Lower leg skin (tissue), 4 donors: Measurements from ENCODE around the gene NPW. TPM values are rescaled to one million over a fixed set of nuclear protein-coding genes. Genes with fewer than 3 reads are reported as not detected.

Experiments
- DNase-seq, 2 donors: peaks; one replicate each; pipeline ENCODE4 v3.0.0-alpha.2; 2019; ENCODE audit warnings: low spot score in 2 of 2
- H3K4me3 ChIP-seq: fragments of 200-600 bp; sonication (generic); 2 replicates; pipeline ENCODE4 v1.5.1; 2017; ENCODE audit warnings: mild to moderate bottlenecking, low read depth; ENCODE audit not compliant: poor library complexity, severe bottlenecking
- CTCF ChIP-seq, 3 donors: fragments of 450-650 bp; IDR thresholded peaks; one replicate each; pipeline ENCODE4 v1.5.1; 2016; ENCODE audit warnings: antibody characterized with exemption in 3 of 3, mild to moderate bottlenecking in 3 of 3, moderate library complexity in 2 of 3
- POLR2A ChIP-seq, 2 donors: fragments of 450-650 bp; IDR thresholded peaks; one replicate each; pipeline ENCODE4 v1.6.1; 2016 to 2017; ENCODE audit warnings: antibody characterized with exemption in 2 of 2, mild to moderate bottlenecking in 1 of 2, moderate library complexity in 1 of 2
- WGBS, 2 donors: methylation state at CpG; one replicate each; pipeline ENCODE4 v1.1.5; 2018; 5-methylcytosine and 5-hydroxymethylcytosine counted together
- intact Hi-C: fragments of 100-400 bp; cut with DNase I; formaldehyde crosslinking; loops from one replicate; pipeline ENCODE4 v1.15.0; 2023; ENCODE audit warnings: low total_unique reads
- total RNA-seq, 4 donors: library from RNA; depleted of rRNA; stranded (reverse); fragments of >200 nt; gene quantifications; one replicate each; pipeline ENCODE4 v1.1.0, GENCODE V29; 2016

Gene NPW
- total RNA-seq, 4 donors from 2014 or later, result 0.38 to 3.9 (median 1.6) TPM; not detected in 1

DNA sequence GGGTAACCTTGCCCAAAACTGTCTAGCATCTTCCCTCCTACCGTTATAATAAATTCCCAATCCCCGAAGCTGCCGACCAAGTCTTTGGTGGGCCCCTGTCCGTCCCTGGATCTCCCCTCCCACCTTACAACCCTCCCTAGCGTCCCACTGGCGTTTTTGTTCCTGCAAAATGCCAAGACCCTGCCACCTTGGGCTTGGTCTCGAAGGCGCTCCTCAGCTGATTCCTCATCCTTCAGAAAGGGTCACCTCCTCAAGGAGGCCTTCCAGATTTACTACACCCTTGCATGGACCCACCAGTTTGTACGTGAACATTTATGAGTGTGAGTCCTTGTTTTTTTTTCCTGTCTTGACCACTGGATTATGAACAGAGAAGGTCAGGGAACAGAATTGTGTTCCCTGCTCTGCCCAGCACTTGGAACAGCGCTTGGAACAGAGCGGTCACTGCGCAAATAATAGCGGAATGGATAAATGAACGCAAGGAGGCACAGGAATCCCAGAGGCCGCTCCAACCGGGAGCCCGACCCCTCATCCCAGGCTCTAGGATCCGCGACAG lies 36.5 kb upstream of the NPW start:
- no peak for DNase-seq
- TF ChIP-seq POLR2A (IDR thresholded peaks at IDR 0.05) (no peak), CTCF (IDR thresholded peaks at IDR 0.05) (no peak)
- intact Hi-C loops, result no loop called here
- WGBS, 2 donors, result 26 to 32% methylated on average over 19 of the region's 19 CpGs
- H3K4me3 ChIP-seq, result peak overlapping the region; percentile 57

DNA sequence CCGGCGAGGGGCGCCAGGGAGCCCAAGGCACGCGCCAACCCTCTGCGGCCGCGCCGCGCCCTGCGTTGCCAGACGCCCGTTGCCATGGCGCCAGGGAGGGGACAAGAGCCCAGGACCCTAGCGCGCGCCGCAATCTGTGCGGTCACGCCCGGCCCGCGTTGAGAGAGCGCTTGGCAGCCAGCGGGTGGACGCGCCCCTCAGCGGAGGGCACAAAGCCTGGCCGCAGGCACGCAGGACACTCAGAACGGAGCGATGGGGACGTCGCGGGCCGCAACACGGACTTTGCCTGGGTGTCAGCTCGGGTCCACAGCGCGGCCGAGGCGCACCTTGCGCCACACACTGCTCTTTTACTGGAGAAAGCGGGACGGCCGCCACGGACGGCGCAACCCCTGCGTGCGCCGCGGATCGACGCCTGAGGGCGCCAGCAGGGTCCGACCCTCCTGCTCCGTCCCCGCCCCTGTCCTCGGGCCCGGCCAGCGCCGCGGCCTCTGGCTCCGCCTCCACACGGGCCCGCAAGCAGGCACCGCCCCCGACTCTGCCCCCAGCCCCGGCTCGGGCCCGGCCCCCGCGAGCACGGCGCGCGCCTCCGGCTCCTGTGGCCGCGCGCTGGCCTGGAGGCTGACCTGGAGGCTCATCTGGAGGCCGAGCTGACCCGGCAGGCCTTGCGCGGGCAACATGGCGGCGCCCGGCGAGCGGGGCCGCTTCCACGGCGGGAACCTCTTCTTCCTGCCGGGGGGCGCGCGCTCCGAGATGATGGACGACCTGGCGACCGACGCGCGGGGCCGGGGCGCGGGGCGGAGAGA lies 35.8 kb upstream of the NPW start, which contains the start of gene GFER:
GFER (plus strand) TSS at position 650 of the 803 bp plus-strand sequence; CDS start at position 676, 26 bp downstream.
- DNase-seq, result peak; percentile 77 to 96
- no peak for TF ChIP-seq CTCF (IDR thresholded peaks at IDR 0.05)
- TF ChIP-seq POLR2A (IDR thresholded peaks at IDR 0.05), result no peak
- intact Hi-C loops, result no loop called here
- WGBS, 2 donors, result 0 to 1% methylated on average over 44 to 53 of the region's 109 CpGs
- peak within 1 kb of the TSS; percentile 57 for H3K4me3 ChIP-seq

DNA sequence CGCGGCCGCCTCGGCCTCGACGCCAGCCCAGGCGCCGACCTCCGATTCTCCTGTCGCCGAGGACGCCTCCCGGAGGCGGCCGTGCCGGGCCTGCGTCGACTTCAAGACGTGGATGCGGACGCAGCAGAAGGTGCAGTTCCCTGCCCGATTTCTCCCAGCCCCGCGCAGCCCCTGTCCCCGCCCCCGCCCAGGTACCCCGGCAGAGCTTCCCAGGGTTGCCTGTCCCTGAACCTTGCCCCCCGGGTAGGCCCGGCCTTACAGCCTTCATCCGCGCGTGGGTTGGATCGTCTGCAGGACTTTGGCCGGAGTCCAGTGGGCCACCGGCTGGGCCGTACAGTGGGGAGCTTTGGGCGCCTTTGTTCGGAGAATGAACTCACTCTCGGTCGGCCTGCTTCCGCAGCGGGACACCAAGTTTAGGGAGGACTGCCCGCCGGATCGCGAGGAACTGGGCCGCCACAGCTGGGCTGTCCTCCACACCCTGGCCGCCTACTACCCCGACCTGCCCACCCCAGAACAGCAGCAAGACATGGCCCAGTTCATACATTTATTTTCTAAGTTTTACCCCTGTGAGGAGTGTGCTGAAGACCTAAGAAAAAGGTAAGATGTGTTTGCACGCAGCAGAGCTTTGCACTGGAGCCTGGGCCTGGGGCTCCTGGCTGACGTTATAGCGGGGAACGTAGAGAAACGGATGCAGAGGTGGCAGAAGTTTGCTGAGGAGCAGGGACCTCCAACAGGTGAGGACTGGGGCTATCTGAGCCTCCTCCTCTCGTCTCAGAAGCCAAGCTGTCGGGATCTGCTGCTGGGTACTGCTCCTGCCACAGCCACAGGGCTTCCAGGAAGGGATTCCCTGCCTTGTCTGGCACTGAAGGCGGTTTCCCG lies 35.0 kb upstream of the NPW start:
- no peak for DNase-seq
- no peak for TF ChIP-seq POLR2A (IDR thresholded peaks at IDR 0.05)
- TF ChIP-seq CTCF (IDR thresholded peaks at IDR 0.05), result no peak
- WGBS, 2 donors, result 13 to 16% methylated on average over 24 to 37 of the region's 58 CpGs
- H3K4me3 ChIP-seq, result peak overlapping the region; percentile 57
- intact Hi-C loops, result no loop called here

- TF ChIP-seq POLR2A (IDR thresholded peaks at IDR 0.05) (no peak), CTCF (IDR thresholded peaks at IDR 0.05) (no peak)
- intact Hi-C loops, result no loop called here
- WGBS, 2 donors, result 62 to 75% methylated on average over 10 to 13 of the region's 14 CpGs
Observed at GRCh38 chr16:1985466-1986150, 34.0 kb upstream of the NPW start.

GRCh38 chr16:1987198-1987597 lies 32.4 kb upstream of the NPW start:
- no peak for DNase-seq
- intact Hi-C loops, result no loop called here
- WGBS, 2 donors, result 89 to 93% methylated on average over 10 of the region's 10 CpGs
- no peak for TF ChIP-seq POLR2A (IDR thresholded peaks at IDR 0.05)
- TF ChIP-seq CTCF (IDR thresholded peaks at IDR 0.05), result no peak
- H3K4me3 ChIP-seq, result no peak overlapping the region

More at GRCh38 chr16:1985466-1986150, 34.0 kb upstream of the NPW start:
- no peak for DNase-seq
- no peak overlapping the region for H3K4me3 ChIP-seq
